ENCODE data around the gene MKRN1. TPM values are rescaled to one million over a fixed set of nuclear protein-coding genes. Genes with fewer than 3 reads are reported as not detected.
A peak's percentile ranks its signal among the peaks of the same experiment; 100 is the strongest.

Gene MKRN1
- total RNA-seq, 1 donor from 2014 or later, result 95.7 TPM

DNA sequence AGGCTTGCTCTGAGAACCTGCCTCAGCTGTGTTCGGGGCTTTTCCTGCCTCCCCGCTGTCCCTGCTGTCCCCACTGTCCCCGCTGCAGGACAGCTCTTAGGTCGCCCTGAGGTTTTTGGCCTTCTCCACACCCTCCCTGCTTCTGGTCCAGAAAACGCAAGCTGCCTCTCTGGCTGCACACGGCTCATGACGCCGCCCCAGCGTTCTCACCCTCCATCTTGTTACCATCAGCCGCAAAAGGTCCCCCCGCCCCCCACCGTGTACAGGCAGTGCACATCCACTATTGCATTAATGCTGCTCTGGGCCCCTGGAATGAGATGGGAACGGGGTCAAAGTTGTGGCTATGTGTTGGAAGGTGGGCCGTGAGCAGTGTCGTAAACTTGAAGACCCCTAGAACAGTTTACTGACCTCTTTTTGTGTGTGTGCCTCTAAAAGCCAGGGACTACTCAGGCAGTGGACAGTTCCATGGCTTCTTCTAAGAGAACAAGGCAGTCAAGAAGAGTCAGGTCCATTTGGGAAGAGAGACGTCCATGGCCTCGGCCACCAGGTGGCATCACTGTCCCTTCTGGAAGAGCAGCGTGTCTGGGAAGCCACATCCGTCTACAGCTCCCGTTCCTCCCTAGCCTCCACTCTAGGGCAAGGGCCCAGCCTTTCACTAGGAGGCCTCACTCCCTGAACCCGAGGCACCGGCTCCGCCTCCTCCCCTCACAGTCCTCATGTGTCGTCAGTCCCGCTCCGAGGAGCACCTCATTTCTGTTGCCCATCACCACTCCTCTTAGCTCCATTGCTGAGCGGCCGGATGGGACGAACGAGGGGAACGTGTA is 38.5 kb upstream of the MKRN1 start:
- peak; percentile 70 for DNase-seq (ENCODE audit: low read depth)
- H3K9me3 ChIP-seq (ENCODE audit: insufficient read depth, low read depth, low read length), result no peaks in the 10 kb centered on the region
- H3K4me3 Mint-ChIP-seq (ENCODE audit: unreplicated experiment), result no peak overlapping the region
- peaks cover 14% of the 10 kb centered on the region for H3K36me3 Mint-ChIP-seq (ENCODE audit: low read depth, unreplicated experiment)
- no peaks in the 10 kb centered on the region for H3K4me1 ChIP-seq (ENCODE audit: insufficient read depth, low read length)
- H3K27me3 ChIP-seq (ENCODE audit: insufficient read depth, low read length), result no peaks in the 10 kb centered on the region
- peak overlapping the region; percentile 87 for H2AFZ ChIP-seq (ENCODE audit: low read depth, low read length)
- H3K4me3 ChIP-seq (ENCODE audit: insufficient read depth, low read depth, low read length), result no peak overlapping the region
- no peaks in the 10 kb centered on the region for H3K79me2 ChIP-seq (ENCODE audit: insufficient read depth, low read length)
- H3K9me3 Mint-ChIP-seq (ENCODE audit: unreplicated experiment), result no peaks in the 10 kb centered on the region
- H3K27me3 Mint-ChIP-seq (ENCODE audit: low read depth, unreplicated experiment), result no peaks in the 10 kb centered on the region
- no peaks in the 10 kb centered on the region for H4K20me1 ChIP-seq (ENCODE audit: insufficient read depth, low read length)
- TF ChIP-seq, protein P1, sequence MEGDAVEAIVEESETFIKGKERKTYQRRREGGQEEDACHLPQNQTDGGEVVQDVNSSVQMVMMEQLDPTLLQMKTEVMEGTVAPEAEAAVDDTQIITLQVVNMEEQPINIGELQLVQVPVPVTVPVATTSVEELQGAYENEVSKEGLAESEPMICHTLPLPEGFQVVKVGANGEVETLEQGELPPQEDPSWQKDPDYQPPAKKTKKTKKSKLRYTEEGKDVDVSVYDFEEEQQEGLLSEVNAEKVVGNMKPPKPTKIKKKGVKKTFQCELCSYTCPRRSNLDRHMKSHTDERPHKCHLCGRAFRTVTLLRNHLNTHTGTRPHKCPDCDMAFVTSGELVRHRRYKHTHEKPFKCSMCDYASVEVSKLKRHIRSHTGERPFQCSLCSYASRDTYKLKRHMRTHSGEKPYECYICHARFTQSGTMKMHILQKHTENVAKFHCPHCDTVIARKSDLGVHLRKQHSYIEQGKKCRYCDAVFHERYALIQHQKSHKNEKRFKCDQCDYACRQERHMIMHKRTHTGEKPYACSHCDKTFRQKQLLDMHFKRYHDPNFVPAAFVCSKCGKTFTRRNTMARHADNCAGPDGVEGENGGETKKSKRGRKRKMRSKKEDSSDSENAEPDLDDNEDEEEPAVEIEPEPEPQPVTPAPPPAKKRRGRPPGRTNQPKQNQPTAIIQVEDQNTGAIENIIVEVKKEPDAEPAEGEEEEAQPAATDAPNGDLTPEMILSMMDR (IDR thresholded peaks at IDR 0.05; ENCODE audit: insufficient read depth, low read depth, low read length), result peak; percentile 73
- TF ChIP-seq EZH2 (IDR thresholded peaks at IDR 0.05; ENCODE audit: insufficient read depth, low read length), result no peak
- H3K36me3 ChIP-seq (ENCODE audit: insufficient read depth, low read length), result no peaks in the 10 kb centered on the region
- no peak overlapping the region for H3K27ac ChIP-seq (ENCODE audit: low read depth, low read length)
- no peak overlapping the region for H3K9ac ChIP-seq (ENCODE audit: low read length)
- H3K4me2 ChIP-seq (ENCODE audit: low read length), result no peak overlapping the region
- peak; percentile 85 for FAIRE-seq
- H3K4me1 Mint-ChIP-seq (ENCODE audit: low read depth, unreplicated experiment), result peaks cover 2% of the 10 kb centered on the region
- H3K27ac Mint-ChIP-seq (ENCODE audit: unreplicated experiment), result peak overlapping the region; percentile 24

- H3K36me3 ChIP-seq (ENCODE audit: insufficient read depth, low read length), result no peaks in the 10 kb centered on the region
- no peaks in the 10 kb centered on the region for H3K9me3 ChIP-seq (ENCODE audit: insufficient read depth, low read depth, low read length)
- Mint-ChIP-seq H3K27me3 (ENCODE audit: low read depth, unreplicated experiment) (no peaks in the 10 kb centered on the region), H3K27ac (ENCODE audit: unreplicated experiment) (no peak overlapping the region), H3K9me3 (ENCODE audit: unreplicated experiment) (peaks cover 2% of the 10 kb centered on the region), H3K36me3 (ENCODE audit: low read depth, unreplicated experiment) (peaks cover under 1% of the 10 kb centered on the region), H3K4me1 (ENCODE audit: low read depth, unreplicated experiment) (peaks cover 3% of the 10 kb centered on the region), H3K4me3 (ENCODE audit: unreplicated experiment) (no peak overlapping the region)
- no peak for DNase-seq (ENCODE audit: low read depth)
- TF ChIP-seq EZH2 (IDR thresholded peaks at IDR 0.05; ENCODE audit: insufficient read depth, low read length), result no peak
- TF ChIP-seq, protein P1 (IDR thresholded peaks at IDR 0.05; ENCODE audit: insufficient read depth, low read depth, low read length), result no peak
- no peak overlapping the region for H3K9ac ChIP-seq (ENCODE audit: low read length)
- no peak overlapping the region for H3K27ac ChIP-seq (ENCODE audit: low read depth, low read length)
- H3K4me2 ChIP-seq (ENCODE audit: low read length), result no peak overlapping the region
- H2AFZ ChIP-seq (ENCODE audit: low read depth, low read length), result no peak overlapping the region
- H4K20me1 ChIP-seq (ENCODE audit: insufficient read depth, low read length), result no peaks in the 10 kb centered on the region
- FAIRE-seq, result no peak
- H3K4me3 ChIP-seq (ENCODE audit: insufficient read depth, low read depth, low read length), result no peak overlapping the region
- no peaks in the 10 kb centered on the region for H3K79me2 ChIP-seq (ENCODE audit: insufficient read depth, low read length)
- no peaks in the 10 kb centered on the region for H3K27me3 ChIP-seq (ENCODE audit: insufficient read depth, low read length)
- no peaks in the 10 kb centered on the region for H3K4me1 ChIP-seq (ENCODE audit: insufficient read depth, low read length)
Measured at GRCh38 chr7:140512317-140513000, 33.2 kb upstream of the MKRN1 start.

All from astrocyte (in vitro differentiated cells and primary cell).